DMS 273 (cell line): ENCODE measurements around the gene LOC101059915.
"Not testable (repeated sequence)": the region's sequence is repeated elsewhere in the genome, so short reads cannot be mapped to it uniquely, and the experiment has no call there.

Experiments
- DNase-seq: peaks from one replicate; lab custom pipeline; 2025; ENCODE audit not compliant: unreplicated experiment; lab: John Stamatoyannopoulos, UW

LOC101059915 gene

DNA sequence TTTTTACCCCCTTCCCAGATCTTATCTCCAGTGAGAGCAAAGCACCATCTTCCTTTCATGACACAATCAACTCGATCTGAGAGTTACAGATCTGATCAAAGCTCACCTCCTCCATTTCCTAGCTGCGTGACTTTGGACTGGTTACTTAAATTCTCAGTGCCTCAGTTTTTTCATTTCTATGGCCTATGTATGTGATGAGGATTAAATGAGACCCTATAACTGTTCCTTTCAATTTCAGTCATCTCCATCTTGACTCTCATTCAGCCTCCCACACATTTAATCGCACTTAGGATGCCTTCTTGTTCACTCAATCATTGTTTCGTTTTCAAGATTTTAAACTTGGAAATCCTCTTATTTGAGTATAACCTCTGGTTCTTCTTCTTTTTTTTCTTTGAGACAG is 28.9 kb upstream of the LOC101059915 start:
- DNase-seq, result no peak

- no peak for DNase-seq
Observed at GRCh38 chrX:71640002-71640401, 27.3 kb upstream of the LOC101059915 start.

DNA sequence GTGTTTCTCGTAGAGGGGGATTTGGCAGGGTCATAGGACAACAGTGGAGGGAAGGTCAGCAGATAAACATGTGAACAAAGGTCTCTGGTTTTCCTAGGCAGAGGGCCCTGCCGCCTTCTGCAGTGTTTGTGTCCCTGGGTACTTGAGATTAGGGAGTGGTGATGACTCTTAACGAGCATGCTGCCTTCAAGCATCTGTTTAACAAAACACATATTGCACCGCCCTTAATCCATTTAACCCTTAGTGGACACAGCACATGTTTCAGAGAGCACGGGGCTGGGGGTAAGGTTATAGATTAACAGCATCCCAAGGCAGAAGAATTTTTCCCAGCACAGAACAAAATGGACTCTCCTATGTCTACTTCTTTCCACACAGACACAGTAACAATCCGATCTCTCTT is 22.9 kb upstream of the LOC101059915 start:
- DNase-seq, result not testable (repeated sequence)

DNA sequence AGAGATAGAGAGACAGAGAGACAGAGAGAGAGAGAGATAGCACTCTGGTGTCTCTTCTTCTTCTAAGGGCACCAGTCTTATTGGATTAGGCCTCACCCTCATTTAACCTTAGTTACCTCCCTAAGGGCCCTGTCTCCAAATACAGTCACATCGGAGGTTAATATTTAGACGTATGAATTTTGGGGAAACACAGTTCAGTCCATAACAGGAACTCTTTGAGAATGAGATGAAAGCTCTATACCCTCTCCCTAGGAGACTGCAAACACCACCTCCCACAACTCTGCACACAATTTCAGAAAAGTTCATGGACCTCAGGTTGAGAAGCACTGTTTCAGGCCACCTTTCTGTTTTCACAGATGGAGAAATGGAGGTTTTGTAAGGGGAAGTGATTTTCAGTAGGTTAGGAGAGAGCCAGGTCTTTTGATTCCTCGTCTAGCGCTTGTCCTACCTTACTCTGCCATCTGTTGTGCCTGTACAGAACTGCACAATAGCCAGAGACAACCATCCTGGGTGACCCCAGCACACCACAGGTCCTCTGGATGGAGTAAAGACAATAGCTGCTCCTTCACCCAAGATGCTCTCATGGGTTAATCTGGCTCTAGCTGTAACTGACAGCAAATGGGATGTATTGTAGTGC is 16.9 kb upstream of the LOC101059915 start:
- peak; percentile 38 for DNase-seq

DNA sequence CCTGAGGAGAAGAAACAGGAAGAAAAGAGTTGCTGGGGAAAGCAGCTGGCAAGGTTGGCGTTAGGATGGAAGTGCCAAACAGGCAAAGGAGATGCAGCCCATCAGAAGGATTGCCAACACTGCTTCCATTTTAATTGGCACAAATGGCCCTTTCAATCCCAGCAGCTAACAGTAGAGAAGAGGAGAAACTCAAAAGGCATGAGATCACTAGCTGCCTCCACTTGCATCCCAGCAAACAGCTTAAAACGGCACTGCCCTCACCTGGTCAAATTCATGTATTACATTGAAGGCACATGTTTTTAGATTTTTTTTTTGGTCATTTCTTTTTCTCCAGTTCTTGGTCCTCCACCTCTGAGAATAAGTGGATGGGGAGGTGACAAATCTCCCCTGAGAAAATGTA is 14.9 kb upstream of the LOC101059915 start:
- DNase-seq, result peak; percentile 82

GRCh38 chrX:71653344-71653743 is 14.0 kb upstream of the LOC101059915 start:
- no peak for DNase-seq

DNA sequence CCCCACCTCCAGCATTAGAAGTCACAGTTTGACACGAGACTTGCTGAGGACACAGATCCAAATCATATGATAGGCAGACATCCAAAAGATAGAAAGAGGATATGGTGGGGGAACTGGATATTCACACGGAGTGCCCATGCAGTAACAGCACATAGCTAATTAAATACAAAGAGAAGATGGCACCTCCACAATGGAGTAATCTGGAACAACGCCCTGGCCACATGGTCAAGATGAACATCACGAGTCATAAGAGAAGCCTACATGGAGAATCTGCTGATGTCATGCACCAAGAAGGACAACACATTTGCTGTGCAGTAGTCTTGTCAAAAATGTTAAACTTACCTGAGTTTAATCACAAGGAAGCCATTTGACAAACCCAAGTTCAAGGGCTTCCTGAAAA is 10.1 kb upstream of the LOC101059915 start:
- DNase-seq, result no peak

DNA sequence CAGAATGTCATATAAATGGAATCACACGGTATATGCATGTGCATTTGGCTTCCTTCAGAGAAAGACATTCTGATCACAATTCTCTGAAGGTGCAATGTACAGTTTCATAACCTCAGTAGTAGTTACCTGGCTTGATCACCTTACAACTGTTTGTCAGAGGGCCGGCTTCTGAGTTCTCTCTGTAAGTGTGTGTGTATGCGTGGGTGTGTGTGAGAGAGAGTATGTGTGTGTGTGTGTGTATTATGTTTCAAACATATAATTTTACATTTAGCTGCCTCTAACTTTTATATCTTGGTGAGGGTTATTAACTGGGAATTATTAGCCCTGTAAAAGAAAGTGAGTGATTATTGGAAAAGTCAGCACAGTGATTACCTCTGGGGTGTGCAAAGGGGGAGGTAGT is 8.0 kb upstream of the LOC101059915 start:
- DNase-seq, result no peak

DNA sequence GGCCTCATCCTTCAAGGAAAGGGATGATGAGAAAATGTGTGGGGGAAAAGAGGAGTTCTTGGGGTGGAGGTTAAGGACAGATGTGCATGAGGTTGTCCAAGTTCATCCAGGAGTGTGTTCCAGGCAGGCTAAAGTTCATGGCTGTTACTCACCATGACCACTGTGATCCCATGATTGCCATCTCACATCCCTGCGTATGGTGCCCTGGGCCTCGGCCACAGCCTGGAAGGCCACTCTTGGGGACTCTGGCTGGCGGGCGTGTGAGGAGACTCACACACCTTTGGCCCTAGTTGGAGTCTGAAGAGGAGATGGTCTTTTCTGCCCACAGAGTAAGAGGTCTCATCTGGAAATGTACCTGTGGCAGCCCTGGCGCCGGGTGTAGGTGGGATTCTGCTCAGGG is 7.4 kb upstream of the LOC101059915 start:
- DNase-seq, result no peak

DNA sequence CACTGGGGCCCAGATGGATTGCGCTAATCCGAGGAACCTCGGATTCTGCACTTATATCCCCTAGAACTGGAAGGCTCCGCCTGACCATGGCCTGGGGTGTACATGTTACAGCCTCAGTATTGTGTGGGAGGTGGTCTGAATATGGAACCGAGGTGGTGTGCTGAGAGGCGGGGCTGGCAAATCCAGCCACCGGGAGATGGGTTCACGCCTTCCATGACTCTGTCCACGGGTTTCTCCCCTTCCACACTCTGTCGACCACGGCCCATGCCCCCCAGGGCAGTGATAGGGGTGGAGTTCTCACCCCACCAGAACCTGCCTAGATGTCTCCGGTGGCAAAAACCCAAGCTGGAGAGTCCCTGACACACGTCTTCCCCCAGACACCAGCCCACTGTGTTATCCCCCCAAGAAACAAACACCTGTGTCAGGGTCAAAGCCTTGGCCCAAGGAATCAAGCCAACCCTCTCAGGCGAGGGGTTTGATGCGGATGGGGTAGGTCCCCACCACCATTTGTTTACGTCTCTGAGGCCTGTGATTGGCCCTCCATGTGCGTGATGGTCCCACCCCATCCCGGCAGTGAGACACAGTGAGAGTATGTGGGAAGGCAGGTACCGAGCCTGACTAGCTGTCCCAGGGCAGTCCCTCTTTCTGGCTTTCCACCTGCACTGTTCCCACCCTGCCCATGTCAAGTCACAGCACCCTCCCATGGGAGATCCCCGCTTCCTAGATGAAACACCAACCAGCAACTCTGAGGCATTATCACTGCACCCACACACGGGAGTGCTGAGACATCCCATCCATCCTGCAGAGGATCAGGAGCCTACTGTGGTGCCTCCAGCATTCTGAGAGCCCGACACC is 6.6 kb upstream of the LOC101059915 start:
- no peak for DNase-seq

GRCh38 chrX:71661919-71662318 is 5.4 kb upstream of the LOC101059915 start:
- no peak for DNase-seq

GRCh38 chrX:71662654-71663053 is 4.7 kb upstream of the LOC101059915 start:
- not testable (repeated sequence) for DNase-seq

GRCh38 chrX:71663238-71663637 is 4.1 kb upstream of the LOC101059915 start:
- DNase-seq, result not testable (repeated sequence)

GRCh38 chrX:71664202-71664601 is 3.1 kb upstream of the LOC101059915 start:
- peak; percentile 79 for DNase-seq

- DNase-seq, result no peak
Observed at GRCh38 chrX:71664889-71665491, 2.4 kb upstream of the LOC101059915 start.

- no peak for DNase-seq
Observed at GRCh38 chrX:71665747-71666146, 1.6 kb upstream of the LOC101059915 start.

- DNase-seq, result no peak
Observed at GRCh38 chrX:71666240-71667223, 814 bp upstream of the LOC101059915 start.

- no peak for DNase-seq
Observed at GRCh38 chrX:71668248-71668595, 876 bp downstream of the LOC101059915 start.

DNA sequence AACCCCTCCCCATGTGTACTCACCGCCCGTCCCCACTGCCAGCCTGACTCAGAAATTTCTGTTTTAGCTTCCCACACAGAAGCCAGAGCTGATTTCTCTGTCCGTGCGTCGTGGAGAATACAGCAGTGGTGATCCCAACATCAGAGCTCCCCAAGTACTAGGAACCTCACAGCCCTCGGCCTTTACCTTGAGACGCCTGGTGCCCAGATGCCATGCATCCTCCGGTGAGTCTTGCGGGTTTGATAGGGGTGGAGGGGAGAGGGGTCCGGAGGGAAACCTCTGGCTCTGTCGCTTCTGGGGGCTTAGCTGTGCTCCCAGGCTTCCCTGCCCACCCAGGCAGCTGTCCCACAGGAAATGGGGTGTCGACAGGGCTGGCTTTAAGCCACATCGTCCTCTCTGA is 2.1 kb downstream of the LOC101059915 start:
- DNase-seq, result no peak

GRCh38 chrX:71669947-71670346 is 2.6 kb downstream of the LOC101059915 start:
- DNase-seq, result peak; percentile 76
